Measurements from ENCODE around the gene GPC4. TPM values are rescaled to one million over a fixed set of nuclear protein-coding genes. Genes with fewer than 3 reads are reported as not detected.

Gene GPC4
- polyA plus RNA-seq, 3 donors = 0.03 to 0.59 (median 0.27) TPM

- Histone ChIP-seq H3K9me3 (replicated peaks in 1 of 2; ENCODE audit: control insufficient read depth in 1 of 2, insufficient read depth in 1 of 2, low read length in 2 of 2) (no peaks in the 10 kb centered on the region), H3K4me1 (ENCODE audit: control insufficient read depth in 1 of 2, insufficient read depth in 2 of 2, low read length in 2 of 2) (no peaks in the 10 kb centered on the region), H3K27me3 (ENCODE audit: control insufficient read depth in 2 of 2, insufficient read depth in 2 of 2, low read length in 2 of 2) (no peaks in the 10 kb centered on the region), H3K27ac (ENCODE audit: low read depth in 1 of 2, low read length in 2 of 2) (no peak overlapping the region), H3K79me2 (ENCODE audit: insufficient read depth, low read length) (no peaks in the 10 kb centered on the region), H3K4me2 (replicated peaks; ENCODE audit: extremely low read depth, low read length, poor library complexity, severe bottlenecking) (no peak overlapping the region), H2AFZ (ENCODE audit: insufficient read depth, low read depth, low read length, poor library complexity, severe bottlenecking) (no peak overlapping the region), H4K20me1 (ENCODE audit: insufficient read depth, low read length) (no peaks in the 10 kb centered on the region), H3K9ac (ENCODE audit: insufficient read depth, low read length, poor library complexity, severe bottlenecking) (no peak overlapping the region), H3K4me3 (replicated peaks in 1 of 3; ENCODE audit: low read depth in 2 of 3, low read length in 3 of 3) (no peak overlapping the region), H3K36me3 (replicated peaks in 1 of 2; ENCODE audit: control insufficient read depth in 1 of 2, insufficient read depth in 2 of 2, low read length in 2 of 2) (no peaks in the 10 kb centered on the region)
- Mint-ChIP-seq H3K36me3 (no peaks in the 10 kb centered on the region), H3K4me3 (no peak overlapping the region), H3K27ac (no peak overlapping the region), H3K27me3 (ENCODE audit: low read depth in 3 of 3) (peaks cover 0 to 6% (median 0%) of the 10 kb centered on the region in 3 donors), H3K9me3 (peaks cover 0 to 3% (median 0%) of the 10 kb centered on the region in 7 donors), H3K4me1 (peaks cover 1% of the 10 kb centered on the region)
- no CpG with 5 or more reads among the region's 2 CpGs for WGBS (ENCODE audit: insufficient coverage)
- intact Hi-C loops (cut with micrococcal nuclease) = no loop called here
- DNase-seq = no peak
- TF ChIP-seq CTCF (IDR thresholded peaks at IDR 0.05) = no peak
Measured at GRCh38 chrX:133337250-133337649, 78.0 kb downstream of the GPC4 start.

GRCh38 chrX:133335027-133335426 lies 80.3 kb downstream of the GPC4 start:
- intact Hi-C loops (cut with micrococcal nuclease) = no loop called here
- H2AFZ ChIP-seq (ENCODE audit: insufficient read depth, low read depth, low read length, poor library complexity, severe bottlenecking) = no peak overlapping the region
- H3K4me3 Mint-ChIP-seq = no peak overlapping the region
- H3K36me3 ChIP-seq (replicated peaks in 1 of 2; ENCODE audit: control insufficient read depth in 1 of 2, insufficient read depth in 2 of 2, low read length in 2 of 2) = no peaks in the 10 kb centered on the region
- H3K27me3 ChIP-seq (ENCODE audit: control insufficient read depth in 2 of 2, insufficient read depth in 2 of 2, low read length in 2 of 2) = no peaks in the 10 kb centered on the region
- no peak overlapping the region for H3K9ac ChIP-seq (ENCODE audit: insufficient read depth, low read length, poor library complexity, severe bottlenecking)
- no CpG with 5 or more reads among the region's 2 CpGs for WGBS (ENCODE audit: insufficient coverage)
- no peaks in the 10 kb centered on the region for H3K4me1 ChIP-seq (ENCODE audit: control insufficient read depth in 1 of 2, insufficient read depth in 2 of 2, low read length in 2 of 2)
- peak; percentile 9 to 27 (median 23) for DNase-seq
- H3K27ac ChIP-seq (ENCODE audit: low read depth in 1 of 2, low read length in 2 of 2) = no peak overlapping the region
- H3K79me2 ChIP-seq (ENCODE audit: insufficient read depth, low read length) = no peaks in the 10 kb centered on the region
- TF ChIP-seq CTCF (IDR thresholded peaks at IDR 0.05) = peak; percentile 45
- H3K4me2 ChIP-seq (replicated peaks; ENCODE audit: extremely low read depth, low read length, poor library complexity, severe bottlenecking) = no peak overlapping the region
- H3K27ac Mint-ChIP-seq = no peak overlapping the region
- H3K27me3 Mint-ChIP-seq (ENCODE audit: low read depth in 3 of 3) = peaks cover 0 to 6% (median 0%) of the 10 kb centered on the region in 3 donors
- H3K4me1 Mint-ChIP-seq = no peaks in the 10 kb centered on the region
- no peaks in the 10 kb centered on the region for H3K36me3 Mint-ChIP-seq
- H3K9me3 ChIP-seq (replicated peaks in 1 of 2; ENCODE audit: control insufficient read depth in 1 of 2, insufficient read depth in 1 of 2, low read length in 2 of 2) = no peaks in the 10 kb centered on the region
- H3K4me3 ChIP-seq (replicated peaks in 1 of 3; ENCODE audit: low read depth in 2 of 3, low read length in 3 of 3) = no peak overlapping the region
- no peaks in the 10 kb centered on the region for H4K20me1 ChIP-seq (ENCODE audit: insufficient read depth, low read length)
- peaks cover 0 to 3% (median 0%) of the 10 kb centered on the region in 7 donors for H3K9me3 Mint-ChIP-seq

Measured in CD14-positive monocyte (primary cell).